ENCODE measurements around the gene KIR2DL3.
"Not testable (repeated sequence)": the region's sequence is repeated elsewhere in the genome, so short reads cannot be mapped to it uniquely, and the experiment has no call there.

KIR2DL3 gene

DNA sequence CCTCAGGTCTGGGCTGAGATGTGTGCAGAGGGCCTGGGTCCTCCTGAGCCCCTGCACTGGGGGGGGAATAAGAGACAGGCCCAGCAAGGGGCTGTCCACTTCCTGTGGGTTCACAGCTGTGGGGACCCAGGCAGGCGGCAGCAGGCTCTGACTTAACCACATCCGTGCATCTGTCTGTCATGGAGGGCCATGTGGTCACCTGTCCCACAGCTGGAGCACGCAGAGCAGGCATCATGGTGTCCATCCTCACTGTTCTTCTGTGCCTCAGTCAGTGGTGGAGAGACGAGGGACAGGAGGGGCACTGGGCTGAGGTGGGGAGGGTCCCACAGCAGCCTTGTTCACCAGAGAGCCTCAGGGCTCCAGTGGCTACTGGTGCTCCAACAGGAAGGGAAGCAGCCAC is 30.4 kb upstream of the KIR2DL3 start:
- no peak overlapping the region for H2AFZ ChIP-seq (ENCODE audit: low read depth, low read length)
- 59% methylated on average over 4 of the region's 4 CpGs for WGBS
- H4K91ac ChIP-seq (ENCODE audit: low read length) = no peak overlapping the region
- H2BK15ac ChIP-seq (ENCODE audit: low read depth, poor library complexity, severe bottlenecking) = no peak overlapping the region
- no peak overlapping the region for H3K27ac ChIP-seq (ENCODE audit: low read length, poor library complexity, severe bottlenecking)
- no peak for DNase-seq
- H4K8ac ChIP-seq (ENCODE audit: low read length) = no peak overlapping the region
- no peak overlapping the region for H3K18ac ChIP-seq (ENCODE audit: low read depth in 1 of 2, low read length in 2 of 2)
- H2BK5ac ChIP-seq (ENCODE audit: low read depth, low read length, poor library complexity, severe bottlenecking) = no peak overlapping the region
- no peaks in the 10 kb centered on the region for H3K9me3 ChIP-seq (ENCODE audit: control insufficient read depth, low read length)
- no peaks in the 10 kb centered on the region for H3K4me1 ChIP-seq (ENCODE audit: control insufficient read depth, insufficient read depth, low read depth, low read length)
- no peak overlapping the region for H3K4ac ChIP-seq (ENCODE audit: low read depth in 1 of 2, low read length in 2 of 2)
- H3K14ac ChIP-seq (ENCODE audit: low read length in 2 of 2) = no peak overlapping the region
- no peak overlapping the region for H3K9ac ChIP-seq (ENCODE audit: low read length)
- no peak overlapping the region for H3K4me3 ChIP-seq (ENCODE audit: insufficient read depth in 1 of 2, low read depth in 1 of 2, low read length in 2 of 2)
- H3K36me3 ChIP-seq (ENCODE audit: control insufficient read depth in 1 of 2, insufficient read depth in 2 of 2, low read depth in 1 of 2, low read length in 2 of 2) = no peaks in the 10 kb centered on the region
- no peak overlapping the region for H2BK120ac ChIP-seq (ENCODE audit: low read depth, low read length)
- H2BK12ac ChIP-seq (ENCODE audit: low read length in 2 of 2) = no peak overlapping the region
- H3K23ac ChIP-seq (ENCODE audit: low read length in 2 of 2) = no peak overlapping the region
- H3K4me2 ChIP-seq (ENCODE audit: low read length, poor library complexity, severe bottlenecking) = no peak overlapping the region
- H2AK5ac ChIP-seq (ENCODE audit: low read length, severe bottlenecking) = no peak overlapping the region
- H3K79me1 ChIP-seq (replicated peaks; ENCODE audit: low read length, poor library complexity, severe bottlenecking) = no peaks in the 10 kb centered on the region
- no peaks in the 10 kb centered on the region for H3K27me3 ChIP-seq (ENCODE audit: control insufficient read depth in 1 of 2, insufficient read depth in 1 of 2, low read length in 2 of 2)

DNA sequence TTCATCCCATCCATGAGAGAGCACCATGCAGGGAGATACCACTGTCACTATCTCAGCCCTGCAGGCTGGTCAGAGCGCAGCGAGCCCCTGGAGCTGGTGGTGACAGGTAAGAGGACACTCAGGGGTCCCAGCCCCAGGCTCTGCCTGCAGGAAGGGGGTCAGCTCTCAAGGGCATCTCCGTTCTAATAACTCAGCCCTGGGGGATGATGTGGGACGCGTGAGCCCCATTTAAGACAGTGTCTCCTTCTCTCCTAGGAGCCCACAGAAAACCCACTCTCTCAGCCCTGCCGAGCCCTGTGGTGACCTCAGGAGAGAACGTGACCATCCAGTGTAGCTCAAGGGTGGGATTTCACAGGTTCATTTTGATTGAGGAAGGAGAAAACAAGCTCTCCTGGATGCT is 29.5 kb upstream of the KIR2DL3 start:
- Histone ChIP-seq H3K9ac (ENCODE audit: low read length) (no peak overlapping the region), H3K4me2 (ENCODE audit: low read length, poor library complexity, severe bottlenecking) (no peak overlapping the region), H3K27me3 (ENCODE audit: control insufficient read depth in 1 of 2, insufficient read depth in 1 of 2, low read length in 2 of 2) (no peaks in the 10 kb centered on the region), H3K27ac (ENCODE audit: low read length, poor library complexity, severe bottlenecking) (no peak overlapping the region), H3K4ac (ENCODE audit: low read depth in 1 of 2, low read length in 2 of 2) (no peak overlapping the region), H2BK12ac (ENCODE audit: low read length in 2 of 2) (no peak overlapping the region), H2BK120ac (ENCODE audit: low read depth, low read length) (no peak overlapping the region), H3K23ac (ENCODE audit: low read length in 2 of 2) (no peak overlapping the region), H4K8ac (ENCODE audit: low read length) (no peak overlapping the region), H3K4me1 (ENCODE audit: control insufficient read depth, insufficient read depth, low read depth, low read length) (no peaks in the 10 kb centered on the region), H3K18ac (ENCODE audit: low read depth in 1 of 2, low read length in 2 of 2) (no peak overlapping the region), H2BK15ac (ENCODE audit: low read depth, poor library complexity, severe bottlenecking) (no peak overlapping the region), H2AFZ (ENCODE audit: low read depth, low read length) (no peak overlapping the region), H2BK5ac (ENCODE audit: low read depth, low read length, poor library complexity, severe bottlenecking) (no peak overlapping the region), H3K36me3 (ENCODE audit: control insufficient read depth in 1 of 2, insufficient read depth in 2 of 2, low read depth in 1 of 2, low read length in 2 of 2) (no peaks in the 10 kb centered on the region), H3K14ac (ENCODE audit: low read length in 2 of 2) (no peak overlapping the region), H3K9me3 (ENCODE audit: control insufficient read depth, low read length) (no peaks in the 10 kb centered on the region), H3K79me1 (replicated peaks; ENCODE audit: low read length, poor library complexity, severe bottlenecking) (no peaks in the 10 kb centered on the region), H2AK5ac (ENCODE audit: low read length, severe bottlenecking) (no peak overlapping the region), H4K91ac (ENCODE audit: low read length) (no peak overlapping the region), H3K4me3 (ENCODE audit: insufficient read depth in 1 of 2, low read depth in 1 of 2, low read length in 2 of 2) (no peak overlapping the region)
- 92% methylated on average over 7 of the region's 7 CpGs for WGBS
- no peak for DNase-seq

DNA sequence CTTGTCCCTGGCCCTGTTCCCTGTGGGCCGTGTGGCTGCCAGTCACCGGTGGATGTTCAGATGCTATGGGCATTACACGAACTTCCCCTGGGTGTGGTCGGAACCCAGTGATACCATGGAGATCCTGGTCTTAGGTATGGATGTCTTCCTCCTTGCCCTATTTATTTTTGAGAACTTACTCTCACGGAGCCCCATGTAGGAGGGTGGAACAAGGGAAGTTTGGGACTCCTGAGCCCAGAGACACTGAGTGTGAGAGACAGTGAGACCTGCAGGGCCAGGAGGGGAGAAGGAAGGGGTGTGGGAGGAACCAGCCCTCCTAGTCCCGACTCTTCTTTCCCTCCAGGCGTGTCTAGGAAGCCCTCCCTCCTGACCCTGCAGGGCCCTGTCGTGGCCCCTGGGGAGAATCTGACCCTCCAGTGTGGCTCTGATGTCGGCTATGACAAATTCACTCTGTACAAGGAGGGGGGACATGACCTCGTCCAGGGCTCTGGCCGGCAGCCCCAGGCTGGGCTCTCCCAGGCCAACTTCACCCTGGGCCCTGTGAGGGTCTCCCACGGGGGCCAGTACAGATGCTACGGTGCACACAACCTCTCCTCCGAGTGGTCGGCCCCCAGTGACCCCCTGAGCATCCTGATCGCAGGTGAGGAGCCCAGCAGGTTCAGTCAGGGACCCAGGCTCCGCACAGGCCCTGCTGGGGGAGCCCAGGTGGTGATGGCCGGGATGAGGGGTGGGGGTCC is 28.9 kb upstream of the KIR2DL3 start:
- Histone ChIP-seq H2AK5ac (ENCODE audit: low read length, severe bottlenecking) (no peak overlapping the region), H3K9ac (ENCODE audit: low read length) (no peak overlapping the region), H3K27ac (ENCODE audit: low read length, poor library complexity, severe bottlenecking) (no peak overlapping the region), H3K27me3 (ENCODE audit: control insufficient read depth in 1 of 2, insufficient read depth in 1 of 2, low read length in 2 of 2) (no peaks in the 10 kb centered on the region), H3K9me3 (ENCODE audit: control insufficient read depth, low read length) (no peaks in the 10 kb centered on the region), H3K23ac (ENCODE audit: low read length in 2 of 2) (no peak overlapping the region), H2BK120ac (ENCODE audit: low read depth, low read length) (no peak overlapping the region), H3K36me3 (ENCODE audit: control insufficient read depth in 1 of 2, insufficient read depth in 2 of 2, low read depth in 1 of 2, low read length in 2 of 2) (no peaks in the 10 kb centered on the region), H4K91ac (ENCODE audit: low read length) (no peak overlapping the region), H3K14ac (ENCODE audit: low read length in 2 of 2) (no peak overlapping the region), H2BK5ac (ENCODE audit: low read depth, low read length, poor library complexity, severe bottlenecking) (no peak overlapping the region), H3K79me1 (replicated peaks; ENCODE audit: low read length, poor library complexity, severe bottlenecking) (no peaks in the 10 kb centered on the region), H4K8ac (ENCODE audit: low read length) (no peak overlapping the region), H3K4me1 (ENCODE audit: control insufficient read depth, insufficient read depth, low read depth, low read length) (no peaks in the 10 kb centered on the region), H3K4me2 (ENCODE audit: low read length, poor library complexity, severe bottlenecking) (no peak overlapping the region), H2BK15ac (ENCODE audit: low read depth, poor library complexity, severe bottlenecking) (no peak overlapping the region), H2AFZ (ENCODE audit: low read depth, low read length) (no peak overlapping the region), H3K4me3 (ENCODE audit: insufficient read depth in 1 of 2, low read depth in 1 of 2, low read length in 2 of 2) (no peak overlapping the region), H3K4ac (ENCODE audit: low read depth in 1 of 2, low read length in 2 of 2) (no peak overlapping the region), H3K18ac (ENCODE audit: low read depth in 1 of 2, low read length in 2 of 2) (no peak overlapping the region), H2BK12ac (ENCODE audit: low read length in 2 of 2) (no peak overlapping the region)
- WGBS = 60% methylated on average over 11 of the region's 18 CpGs
- DNase-seq = no peak

DNA sequence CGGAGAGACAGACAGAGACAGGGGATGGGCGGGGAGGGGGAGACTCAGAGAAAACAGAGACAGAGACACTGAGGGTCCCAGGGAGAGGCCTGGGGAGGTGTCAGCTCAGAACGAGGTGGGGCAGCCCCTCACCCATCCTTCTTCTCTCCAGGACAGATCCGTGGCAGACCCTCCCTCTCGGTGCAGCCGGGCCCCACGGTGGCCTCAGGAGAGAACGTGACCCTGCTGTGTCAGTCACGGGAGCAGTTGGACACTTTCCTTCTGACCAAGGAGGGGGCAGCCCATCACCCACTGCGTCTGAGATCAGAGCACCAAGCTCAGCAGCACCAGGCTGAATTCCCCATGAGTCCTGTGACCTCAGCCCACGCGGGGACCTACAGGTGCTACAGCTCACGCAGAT is 28.4 kb upstream of the KIR2DL3 start:
- not testable (repeated sequence) for DNase-seq

More for the DNA sequence above, 28.4 kb upstream of the KIR2DL3 start:
- not testable (repeated sequence) for H2AFZ ChIP-seq (ENCODE audit: low read depth, low read length); H3K36me3 ChIP-seq (ENCODE audit: control insufficient read depth in 1 of 2, insufficient read depth in 2 of 2, low read depth in 1 of 2, low read length in 2 of 2); H2BK15ac ChIP-seq (ENCODE audit: low read depth, poor library complexity, severe bottlenecking); H3K14ac ChIP-seq (ENCODE audit: low read length in 2 of 2); H4K91ac ChIP-seq (ENCODE audit: low read length); H3K9ac ChIP-seq (ENCODE audit: low read length); H2BK120ac ChIP-seq (ENCODE audit: low read depth, low read length); H2BK12ac ChIP-seq (ENCODE audit: low read length in 2 of 2); H3K27me3 ChIP-seq (ENCODE audit: control insufficient read depth in 1 of 2, insufficient read depth in 1 of 2, low read length in 2 of 2); H3K4me3 ChIP-seq (ENCODE audit: insufficient read depth in 1 of 2, low read depth in 1 of 2, low read length in 2 of 2); H4K8ac ChIP-seq (ENCODE audit: low read length); H2BK5ac ChIP-seq (ENCODE audit: low read depth, low read length, poor library complexity, severe bottlenecking); H2AK5ac ChIP-seq (ENCODE audit: low read length, severe bottlenecking); H3K18ac ChIP-seq (ENCODE audit: low read depth in 1 of 2, low read length in 2 of 2); H3K27ac ChIP-seq (ENCODE audit: low read length, poor library complexity, severe bottlenecking); H3K23ac ChIP-seq (ENCODE audit: low read length in 2 of 2); H3K9me3 ChIP-seq (ENCODE audit: control insufficient read depth, low read length); H3K4me1 ChIP-seq (ENCODE audit: control insufficient read depth, insufficient read depth, low read depth, low read length); H3K79me1 ChIP-seq (replicated peaks; ENCODE audit: low read length, poor library complexity, severe bottlenecking); H3K4me2 ChIP-seq (ENCODE audit: low read length, poor library complexity, severe bottlenecking); H3K4ac ChIP-seq (ENCODE audit: low read depth in 1 of 2, low read length in 2 of 2)
- 64% methylated on average over 9 of the region's 13 CpGs for WGBS

Measured in mesenchymal stem cell (in vitro differentiated cells and primary cell).